ENCODE measurements around the gene TGOLN2.
"Not testable (repeated sequence)": the region's sequence is repeated elsewhere in the genome, so short reads cannot be mapped to it uniquely, and the experiment has no call there.

TGOLN2 gene

GRCh38 chr2:85334928-85335327 lies 7.1 kb upstream of the TGOLN2 start:
- no peak for DNase-seq

GRCh38 chr2:85333877-85334276 lies 6.1 kb upstream of the TGOLN2 start:
- not testable (repeated sequence) for DNase-seq

GRCh38 chr2:85330839-85331636 lies 3.2 kb upstream of the TGOLN2 start:
- DNase-seq, result no peak

GRCh38 chr2:85329701-85330100 lies 1.9 kb upstream of the TGOLN2 start:
- DNase-seq, result not testable (repeated sequence)

GRCh38 chr2:85329181-85329651 lies 1.4 kb upstream of the TGOLN2 start:
- DNase-seq, result no peak

GRCh38 chr2:85327160-85327821 lies 498 bp downstream of the TGOLN2 start:
- peak; percentile 35 to 49 for DNase-seq

- DNase-seq, result peak; percentile 82 to 85
Observed at GRCh38 chr2:85326406-85327159, 1.2 kb downstream of the TGOLN2 start.

- DNase-seq, result no peak
Observed at GRCh38 chr2:85325466-85325811, 2.4 kb downstream of the TGOLN2 start.

GRCh38 chr2:85324639-85325465 lies 2.9 kb downstream of the TGOLN2 start:
- DNase-seq, result peak; percentile 45 to 47

- DNase-seq, result not testable (repeated sequence)
Observed at GRCh38 chr2:85323988-85324367, 3.8 kb downstream of the TGOLN2 start.

GRCh38 chr2:85323351-85323987 lies 4.3 kb downstream of the TGOLN2 start:
- DNase-seq, result peak; percentile 14 to 19

GRCh38 chr2:85319796-85320195 lies 8.0 kb downstream of the TGOLN2 start:
- DNase-seq, result no peak

- DNase-seq, result peak; percentile 69 to 71
Observed at GRCh38 chr2:85318222-85319074, 9.3 kb downstream of the TGOLN2 start.

- not testable (repeated sequence) for DNase-seq
Observed at GRCh38 chr2:85315921-85316320, 11.9 kb downstream of the TGOLN2 start.

GRCh38 chr2:85314884-85315242 lies 12.9 kb downstream of the TGOLN2 start:
- no peak for DNase-seq

GRCh38 chr2:85312404-85312803 lies 15.4 kb downstream of the TGOLN2 start:
- no peak for DNase-seq

GRCh38 chr2:85310330-85310729 lies 17.5 kb downstream of the TGOLN2 start:
- no peak for DNase-seq

- DNase-seq, result peak; percentile 36 to 61
Observed at GRCh38 chr2:85309699-85310321, 18.0 kb downstream of the TGOLN2 start.

- no peak for DNase-seq
Observed at GRCh38 chr2:85308896-85309555, 18.8 kb downstream of the TGOLN2 start.

GRCh38 chr2:85308201-85308600 lies 19.6 kb downstream of the TGOLN2 start:
- no peak for DNase-seq
